IPS DF 4.7 (cell line): ENCODE results near the gene ATG9B.

Experiments
- DNase-seq: peaks from one replicate; pipeline ENCODE4 v3.0.0-alpha.2; 2013; ENCODE audit warnings: low spot score; ENCODE audit errors: extremely low read depth

The ATG9B gene

DNA sequence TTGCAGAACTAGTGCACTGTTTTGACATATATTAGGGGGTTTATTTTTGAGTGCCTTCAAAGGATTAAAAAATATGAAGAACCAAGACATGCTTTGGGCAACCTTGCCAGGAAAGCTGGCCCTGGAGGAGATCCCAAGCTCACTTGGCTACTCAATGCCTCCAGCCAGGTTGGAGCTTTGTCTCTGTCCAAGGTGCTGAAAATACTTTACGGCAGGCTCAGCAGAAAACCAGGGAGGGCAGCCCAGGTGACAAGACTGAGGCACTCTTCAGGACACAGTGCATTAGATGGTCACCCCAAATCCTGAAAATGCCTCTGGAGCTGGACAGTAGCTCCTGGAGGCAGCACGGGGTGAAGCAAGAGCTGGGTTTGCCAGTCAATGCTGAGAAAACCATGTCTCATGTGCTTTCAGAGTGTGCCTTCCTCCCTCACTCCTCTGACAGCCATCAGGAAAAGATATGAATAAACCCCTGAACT lies 40.4 kb downstream of the ATG9B start:
- no peak for DNase-seq

DNA sequence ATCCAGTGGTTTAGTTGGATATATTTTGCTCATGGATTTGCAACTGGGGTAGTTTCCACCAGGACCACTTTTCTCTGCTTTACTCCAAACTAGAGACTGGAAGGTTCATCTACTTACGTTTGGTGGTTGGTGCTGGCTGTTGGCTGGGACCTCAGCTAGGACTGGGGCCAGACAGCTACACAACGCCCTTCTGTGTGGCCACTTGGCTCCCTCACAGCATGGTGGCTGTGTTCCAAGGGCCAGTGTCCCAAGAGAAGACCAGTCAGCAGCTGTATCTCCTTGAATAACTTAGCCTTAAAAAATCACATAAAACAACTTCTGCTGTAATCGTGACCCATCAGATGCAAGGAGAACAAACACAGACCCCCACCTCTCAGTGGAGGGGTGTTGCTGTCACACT lies 41.9 kb downstream of the ATG9B start:
- DNase-seq, result no peak

- no peak for DNase-seq
Measured at GRCh38 chr7:150981644-150982043, 42.6 kb downstream of the ATG9B start.

DNA sequence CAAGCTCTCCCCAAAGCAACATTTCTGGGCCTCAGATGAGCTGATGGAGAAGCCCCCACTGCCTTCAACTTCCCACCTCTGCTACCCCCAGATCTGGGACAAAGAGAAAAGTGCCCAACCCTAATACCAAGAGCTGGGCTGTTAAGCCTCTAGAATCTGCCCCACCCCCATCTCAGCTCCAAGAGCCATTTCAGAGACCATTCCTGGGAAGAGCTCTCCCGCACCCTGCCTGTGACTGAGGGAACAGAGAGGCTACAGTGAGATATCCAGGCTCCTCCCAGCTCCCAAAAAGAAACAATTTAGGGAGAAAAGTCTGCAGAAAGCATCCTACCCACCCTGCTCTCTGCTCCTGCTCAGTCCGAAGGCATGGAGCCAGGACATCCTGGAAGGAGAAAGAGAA lies 43.6 kb downstream of the ATG9B start:
- no peak for DNase-seq

DNA sequence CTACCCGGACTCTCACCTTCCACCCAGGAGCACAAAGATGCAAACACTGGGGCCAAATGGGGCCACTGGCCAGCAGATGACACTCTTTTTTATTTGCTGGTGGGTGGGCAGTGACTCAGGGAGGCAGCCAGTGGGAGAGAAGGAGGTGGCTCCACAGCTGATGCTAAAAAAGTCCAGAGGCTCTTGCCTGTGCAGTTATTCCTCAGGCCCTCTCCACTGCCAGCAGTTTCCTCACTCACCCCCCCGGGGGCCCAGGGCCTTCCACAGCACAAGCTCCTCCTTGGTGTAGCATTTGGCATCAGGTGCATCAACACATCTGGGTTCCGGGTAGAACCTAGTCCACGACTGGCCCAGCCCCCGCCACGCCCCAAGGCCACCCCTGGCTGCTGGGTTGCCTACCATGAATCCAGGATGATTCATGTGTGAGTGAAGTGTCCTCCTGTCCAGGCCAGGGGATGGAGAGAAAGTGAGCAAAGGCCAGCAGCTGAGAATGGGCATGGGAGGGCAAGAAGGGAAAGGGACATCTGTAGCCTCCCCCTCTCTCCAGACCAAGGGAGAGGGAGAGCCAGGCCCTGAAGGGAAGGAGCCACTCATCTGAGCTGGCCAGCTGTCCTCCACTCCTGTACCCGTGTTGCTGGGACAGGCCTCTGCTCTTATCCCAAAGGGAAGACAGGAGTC lies 44.4 kb downstream of the ATG9B start:
- DNase-seq, result no peak

DNA sequence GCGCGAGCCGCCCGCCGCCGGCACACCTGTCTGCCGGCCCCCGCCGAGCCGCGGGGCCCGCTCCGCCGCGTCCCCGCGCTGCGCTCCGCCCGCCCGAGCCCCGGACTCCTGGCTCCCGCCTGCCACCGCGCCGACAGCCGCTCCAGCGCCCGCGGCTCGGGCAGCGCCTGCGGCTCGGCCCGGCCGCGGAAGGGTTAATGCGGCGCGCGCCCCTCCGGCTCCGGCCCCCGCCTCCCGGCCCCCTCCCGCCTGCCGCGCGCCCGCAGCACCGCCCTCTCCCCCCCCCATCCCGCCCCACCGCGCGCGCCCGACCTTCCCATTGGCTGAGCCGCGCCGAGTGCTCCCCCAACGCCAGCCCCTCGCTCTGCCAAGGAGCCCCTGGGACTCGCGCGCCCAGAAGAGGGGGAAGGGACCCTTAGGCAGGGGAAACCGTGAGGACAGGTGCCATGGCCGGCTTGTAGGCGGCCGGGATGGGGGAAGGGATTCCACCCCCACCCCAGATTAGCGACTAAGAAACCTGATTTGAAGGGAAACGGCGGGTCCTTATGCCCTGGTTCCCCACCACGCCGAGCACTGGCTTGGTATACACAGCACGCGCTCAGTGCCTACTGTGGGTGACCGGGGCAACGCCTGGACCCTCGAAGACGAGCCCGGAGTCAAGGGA lies 46.0 kb downstream of the ATG9B start, which contains the start of gene KCNH2:
Gene KCNH2, minus strand, starts transcription at position 196 of the 664 bp plus-strand sequence. CDS start 408 bp downstream, outside the sequence.
- no peak for DNase-seq

DNA sequence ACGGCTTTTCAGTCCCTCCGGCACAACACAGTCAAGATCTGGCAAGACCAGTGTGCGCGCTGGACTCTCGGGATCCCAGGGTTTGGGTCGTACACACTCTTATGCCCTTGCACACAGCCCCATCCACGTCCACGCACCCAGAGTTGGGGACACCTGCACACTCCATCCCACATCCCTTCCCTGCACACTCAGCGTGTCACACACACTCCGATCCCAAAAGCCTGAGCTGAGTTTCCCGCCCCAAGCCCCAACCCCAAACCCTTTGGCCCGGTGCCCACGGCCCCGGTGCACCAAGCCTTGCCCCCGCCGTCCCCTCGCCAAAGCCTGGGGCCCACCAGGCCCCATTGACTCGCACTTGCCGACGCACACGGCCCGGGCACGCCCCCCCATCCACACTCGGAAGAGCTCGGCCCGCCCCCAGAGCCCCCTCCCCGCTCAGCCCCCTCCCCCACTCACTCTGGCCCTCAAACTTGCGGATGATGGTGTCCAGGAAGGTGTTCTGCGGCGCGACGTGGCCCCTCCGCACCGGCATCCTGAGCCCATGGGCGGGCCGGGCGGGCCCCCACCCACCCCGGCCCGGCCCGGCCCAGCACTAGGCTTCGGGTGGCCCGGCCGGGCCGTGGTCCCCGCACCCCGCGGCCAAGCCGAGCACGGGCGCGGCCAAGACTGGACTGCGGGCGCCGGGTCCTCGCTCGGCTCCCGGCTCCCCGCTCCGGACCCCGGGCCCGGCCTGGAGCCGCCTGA lies 46.7 kb downstream of the ATG9B start:
- no peak for DNase-seq

DNA sequence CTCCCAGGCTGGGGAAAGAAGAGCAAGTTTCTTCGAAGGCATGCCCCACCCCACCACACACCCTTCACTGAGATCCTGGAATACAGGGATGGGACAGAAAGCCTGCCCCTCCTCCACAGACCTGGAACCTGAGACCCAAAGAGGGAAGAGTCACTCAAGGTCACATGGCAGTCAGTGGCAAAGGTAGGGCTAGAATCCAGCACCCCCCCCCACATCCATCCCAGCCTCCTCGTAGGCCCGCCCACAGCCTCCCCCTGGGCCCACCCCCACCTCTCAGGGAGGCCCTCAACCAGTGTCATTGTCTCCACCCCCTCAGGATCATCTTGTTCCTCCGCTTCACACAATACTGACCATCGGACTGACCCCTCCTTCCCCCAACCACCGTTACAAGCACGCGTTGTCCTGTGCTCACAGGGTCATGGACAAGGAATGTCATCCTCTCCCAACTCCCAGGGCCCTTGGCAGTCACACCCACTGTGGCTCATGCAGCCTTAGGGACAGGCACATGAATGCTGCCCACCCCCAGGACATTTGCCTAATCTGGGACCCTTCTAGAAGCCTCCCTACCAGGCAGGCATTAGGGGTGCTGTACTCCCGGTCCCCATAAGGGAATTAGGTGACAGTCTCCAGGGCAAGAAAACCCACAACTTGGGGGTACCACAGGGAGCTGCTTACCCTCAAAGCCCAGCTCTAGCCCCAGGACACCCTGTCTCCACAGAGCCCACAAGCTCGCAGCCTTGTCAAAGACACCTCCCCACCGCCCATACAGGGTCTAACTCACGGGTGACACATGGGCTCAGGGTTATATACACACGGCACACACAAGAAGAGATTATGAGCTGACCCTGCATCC lies 47.5 kb downstream of the ATG9B start:
- no peak for DNase-seq

- DNase-seq, result no peak
Measured at GRCh38 chr7:150975536-150976319, 48.6 kb downstream of the ATG9B start.

GRCh38 chr7:150974468-150975391 lies 49.6 kb downstream of the ATG9B start:
- no peak for DNase-seq

GRCh38 chr7:150973571-150974451 lies 50.5 kb downstream of the ATG9B start:
- DNase-seq, result no peak

DNA sequence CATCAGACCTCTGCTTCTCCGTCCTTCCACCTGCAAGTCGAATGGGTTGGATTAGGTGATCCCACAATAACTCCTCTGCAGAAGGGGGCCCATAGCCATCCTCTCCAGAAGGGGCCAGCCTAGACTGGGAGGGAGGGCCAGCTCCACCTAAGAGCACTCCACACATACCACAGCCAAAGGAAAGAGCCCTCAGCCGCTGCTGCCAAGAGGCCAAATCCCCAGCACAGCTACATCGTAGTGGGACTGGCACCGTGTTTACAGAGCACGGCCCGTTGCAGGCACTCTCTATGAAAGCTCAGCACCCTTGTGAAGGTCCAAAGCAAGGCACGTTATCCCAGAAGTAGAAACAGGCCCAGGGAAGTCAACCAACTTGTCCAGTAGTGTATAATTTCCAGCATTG lies 51.6 kb downstream of the ATG9B start:
- no peak for DNase-seq

GRCh38 chr7:150972023-150972468 lies 52.2 kb downstream of the ATG9B start:
- DNase-seq, result no peak

GRCh38 chr7:150971242-150972022 lies 52.9 kb downstream of the ATG9B start:
- DNase-seq, result no peak

DNA sequence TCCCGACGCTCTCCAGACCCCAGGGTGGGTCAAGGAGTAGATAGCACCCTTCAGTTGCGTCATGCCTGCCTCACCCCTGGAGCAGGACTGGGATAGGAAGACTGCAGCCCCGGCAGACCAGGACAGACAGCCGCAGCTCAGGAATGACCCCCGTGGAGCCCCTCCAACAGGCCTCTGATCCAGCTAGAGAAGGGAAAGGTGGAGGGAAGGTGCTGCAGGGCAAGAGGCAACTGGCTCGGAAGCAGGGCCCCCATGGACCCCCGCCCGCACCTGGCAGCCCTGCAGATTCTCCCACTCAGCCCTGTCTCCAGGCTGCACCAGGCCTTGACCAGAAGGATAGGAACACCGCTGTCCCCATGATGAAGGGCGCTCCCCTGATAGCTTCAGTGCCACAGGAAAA lies 53.9 kb downstream of the ATG9B start:
- no peak for DNase-seq

- DNase-seq, result no peak
Measured at GRCh38 chr7:150969475-150969874, 54.8 kb downstream of the ATG9B start.

GRCh38 chr7:150968734-150969372 lies 55.4 kb downstream of the ATG9B start:
- DNase-seq, result no peak
